ENCODE data around the gene CEP70. TPM values are rescaled to one million over a fixed set of nuclear protein-coding genes. Genes with fewer than 3 reads are reported as not detected.

Gene CEP70
- total RNA-seq, 1 experiment from 2014 or later = 25.6 TPM

- H3K27me3 ChIP-seq (replicated peaks; ENCODE audit: insufficient read depth, low read depth, low read length, poor library complexity) = no peaks in the 10 kb centered on the region
- intact Hi-C loops (cut with micrococcal nuclease; ENCODE audit: unreplicated experiment) = no loop called here
- no peak for DNase-seq (ENCODE audit: low spot score)
- no peaks in the 10 kb centered on the region for H3K9me3 ChIP-seq (ENCODE audit: low read depth, low read length, poor library complexity, severe bottlenecking)
- no peaks in the 10 kb centered on the region for H3K36me3 ChIP-seq (ENCODE audit: insufficient read depth, low read length, poor library complexity, severe bottlenecking)
- CTCF ChIA-PET = no interaction called here
- H3K27ac ChIP-seq (ENCODE audit: low read depth, low read length, poor library complexity, severe bottlenecking) = no peak overlapping the region
- no TSS peak for BruUV-seq (replicated peaks)
- POLR2A ChIA-PET (ENCODE audit: low non-redundant PET) = no interaction called here
- no peak overlapping the region for H3K4me3 ChIP-seq (ENCODE audit: low read depth, low read length, poor library complexity, severe bottlenecking)
- no peak for TF ChIP-seq CTCF (conservative IDR thresholded peaks at IDR 0.05; ENCODE audit: low read depth, low read length)
- no peak for TF ChIP-seq EZH2 (IDR thresholded peaks at IDR 0.05; ENCODE audit: borderline replicate concordance, low read depth, low read length, poor library complexity, severe bottlenecking)
- no peaks in the 10 kb centered on the region for H3K4me1 ChIP-seq (ENCODE audit: insufficient read depth, low read length, poor library complexity, severe bottlenecking)
Measured at GRCh38 chr3:138625707-138626365, 31.8 kb upstream of the CEP70 start.

GRCh38 chr3:138624518-138624917 lies 30.5 kb upstream of the CEP70 start:
- no peak overlapping the region for H3K27ac ChIP-seq (ENCODE audit: low read depth, low read length, poor library complexity, severe bottlenecking)
- peaks cover 6% of the 10 kb centered on the region for H3K4me1 ChIP-seq (ENCODE audit: insufficient read depth, low read length, poor library complexity, severe bottlenecking)
- BruUV-seq (replicated peaks) = no TSS peak
- TF ChIP-seq CTCF (conservative IDR thresholded peaks at IDR 0.05; ENCODE audit: low read depth, low read length) (no peak), EZH2 (IDR thresholded peaks at IDR 0.05; ENCODE audit: borderline replicate concordance, low read depth, low read length, poor library complexity, severe bottlenecking) (no peak)
- no peaks in the 10 kb centered on the region for H3K36me3 ChIP-seq (ENCODE audit: insufficient read depth, low read length, poor library complexity, severe bottlenecking)
- ChIA-PET POLR2A (ENCODE audit: low non-redundant PET) (interaction anchor here (0.7 kb wide), 1 partner anchor 166 kb away, joined by 3 read pairs; no protein-coding TSS in a partner anchor), CTCF (no interaction called here)
- no peak for DNase-seq (ENCODE audit: low spot score)
- H3K9me3 ChIP-seq (ENCODE audit: low read depth, low read length, poor library complexity, severe bottlenecking) = no peaks in the 10 kb centered on the region
- no peak overlapping the region for H3K4me3 ChIP-seq (ENCODE audit: low read depth, low read length, poor library complexity, severe bottlenecking)
- no peaks in the 10 kb centered on the region for H3K27me3 ChIP-seq (replicated peaks; ENCODE audit: insufficient read depth, low read depth, low read length, poor library complexity)
- intact Hi-C loops (cut with micrococcal nuclease; ENCODE audit: unreplicated experiment) = no loop called here

- peaks cover 12% of the 10 kb centered on the region for H3K4me1 ChIP-seq (ENCODE audit: insufficient read depth, low read length, poor library complexity, severe bottlenecking)
- intact Hi-C loops (cut with micrococcal nuclease; ENCODE audit: unreplicated experiment) = no loop called here
- no peak for DNase-seq (ENCODE audit: low spot score)
- TF ChIP-seq EZH2 (IDR thresholded peaks at IDR 0.05; ENCODE audit: borderline replicate concordance, low read depth, low read length, poor library complexity, severe bottlenecking) = no peak
- TF ChIP-seq CTCF (conservative IDR thresholded peaks at IDR 0.05; ENCODE audit: low read depth, low read length) = no peak
- CTCF ChIA-PET = no interaction called here
- no peaks in the 10 kb centered on the region for H3K9me3 ChIP-seq (ENCODE audit: low read depth, low read length, poor library complexity, severe bottlenecking)
- POLR2A ChIA-PET (ENCODE audit: low non-redundant PET) = no interaction called here
- no peak overlapping the region for H3K27ac ChIP-seq (ENCODE audit: low read depth, low read length, poor library complexity, severe bottlenecking)
- BruUV-seq (replicated peaks) = no TSS peak
- H3K27me3 ChIP-seq (replicated peaks; ENCODE audit: insufficient read depth, low read depth, low read length, poor library complexity) = no peaks in the 10 kb centered on the region
- no peaks in the 10 kb centered on the region for H3K36me3 ChIP-seq (ENCODE audit: insufficient read depth, low read length, poor library complexity, severe bottlenecking)
- no peak overlapping the region for H3K4me3 ChIP-seq (ENCODE audit: low read depth, low read length, poor library complexity, severe bottlenecking)
Measured at GRCh38 chr3:138620431-138620830, 26.4 kb upstream of the CEP70 start.
